ENCODE results near the gene RBBP9. TPM values are rescaled to one million over a fixed set of nuclear protein-coding genes. Genes with fewer than 3 reads are reported as not detected.
A peak's percentile ranks its signal among the peaks of the same experiment; 100 is the strongest.
"Not testable (repeated sequence)": the region's sequence is repeated elsewhere in the genome, so short reads cannot be mapped to it uniquely, and the experiment has no call there.

The RBBP9 gene
- total RNA-seq: 10 to 100 TPM in 1 of 2 donors, 1 to 10 TPM in 1; 7.5 to 10.5 TPM

DNA sequence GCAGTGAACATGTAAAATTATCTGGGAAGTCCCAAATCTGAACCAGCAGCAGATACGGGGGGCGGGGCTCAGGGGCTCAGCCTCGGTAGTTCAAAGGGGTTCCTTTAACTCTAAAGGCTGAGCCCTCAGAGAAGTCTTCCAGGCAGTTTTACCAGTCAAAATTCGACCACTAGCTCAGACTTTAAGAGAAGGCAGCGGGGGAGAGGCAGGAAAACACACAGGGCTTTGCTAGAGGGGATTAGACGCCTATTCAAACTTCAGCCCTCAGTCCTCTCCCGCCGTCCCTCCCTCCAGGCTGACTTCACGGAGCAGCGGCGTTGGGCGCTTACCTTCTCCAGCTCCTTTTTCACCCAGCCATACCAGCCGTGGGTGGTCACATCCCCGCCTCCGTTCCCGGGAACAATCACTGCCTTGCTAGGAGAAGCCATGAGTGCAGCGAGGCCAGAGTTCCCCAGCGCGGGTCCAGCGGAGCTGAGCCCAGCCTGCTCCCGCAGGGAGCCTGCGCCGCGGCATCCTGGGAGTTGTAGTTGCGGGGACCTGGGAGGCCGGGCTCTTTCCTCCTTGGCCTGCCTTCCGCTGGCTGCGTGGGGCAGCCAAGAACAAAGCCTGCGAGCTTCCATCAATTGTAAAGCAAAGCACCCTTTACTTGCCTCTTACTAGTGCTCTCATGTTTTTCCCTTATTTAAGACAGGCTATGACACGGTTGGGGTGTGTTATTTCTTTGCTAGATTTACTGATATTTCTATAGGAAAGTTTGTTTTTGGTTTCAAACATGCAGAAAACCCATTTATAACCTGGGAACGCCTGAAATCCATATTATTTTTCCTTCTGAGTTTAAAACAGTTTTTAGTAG, at the start of gene RBBP9:
RBBP9 (minus strand) TSS at position 486 of the 853 bp plus-strand sequence; CDS start at position 428, 58 bp downstream.
- Mint-ChIP-seq H3K4me3 (peak within 1 kb of the TSS; percentile 73), H3K36me3 (peaks cover 7% of the 10 kb centered on the region), H3K9me3 (no peaks in the 10 kb centered on the region), H3K27me3 (peaks cover 3 to 5% of the 10 kb centered on the region in 2 donors), H3K4me1 (ENCODE audit: low read depth in 2 of 2) (peaks cover 14 to 17% of the 10 kb centered on the region in 2 donors), H3K27ac (peak within 1 kb of the TSS; percentile 63 to 81)
- DNase-seq (ENCODE audit: low spot score) (peak; percentile 81), ATAC-seq (peak; percentile 96 to 100)

GRCh38 chr20:18545566-18545965, 48.5 kb upstream of the RBBP9 start:
- no peaks in the 10 kb centered on the region for H3K9me3 Mint-ChIP-seq
- H3K4me1 Mint-ChIP-seq (ENCODE audit: low read depth in 2 of 2): peaks cover 0 to 12% of the 10 kb centered on the region in 2 donors
- H3K36me3 Mint-ChIP-seq: peaks cover 27% of the 10 kb centered on the region
- DNase-seq (ENCODE audit: low spot score): no peak
- no peak overlapping the region for H3K4me3 Mint-ChIP-seq
- H3K27ac Mint-ChIP-seq: no peak overlapping the region
- H3K27me3 Mint-ChIP-seq: no peaks in the 10 kb centered on the region
- ATAC-seq: no peak

DNA sequence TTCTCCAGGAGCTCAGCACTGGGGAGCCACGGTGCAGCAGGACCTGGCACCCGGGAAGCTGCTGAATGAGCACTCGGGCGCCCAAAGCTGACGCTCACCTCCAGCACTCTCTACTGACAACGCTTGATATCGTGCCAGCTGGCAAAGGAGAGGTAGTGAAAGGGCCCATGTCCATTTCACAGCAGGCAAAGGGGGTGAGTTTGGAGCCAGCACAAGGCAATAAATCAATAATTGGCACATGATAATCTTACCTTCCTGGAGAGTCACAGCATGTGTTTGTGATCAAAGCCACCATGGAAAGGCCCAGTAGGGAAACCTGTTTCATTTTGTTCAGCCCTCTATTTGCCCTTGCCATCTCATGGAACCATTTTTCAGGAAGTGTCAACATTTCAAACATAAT, 46.9 kb upstream of the RBBP9 start:
- H3K27me3 Mint-ChIP-seq: no peaks in the 10 kb centered on the region
- peaks cover 0 to 17% of the 10 kb centered on the region in 2 donors for H3K4me1 Mint-ChIP-seq (ENCODE audit: low read depth in 2 of 2)
- no peaks in the 10 kb centered on the region for H3K9me3 Mint-ChIP-seq
- DNase-seq (ENCODE audit: low spot score) (no peak), ATAC-seq (no peak)
- H3K27ac Mint-ChIP-seq: no peak overlapping the region
- H3K36me3 Mint-ChIP-seq: peaks cover 34% of the 10 kb centered on the region
- H3K4me3 Mint-ChIP-seq: no peak overlapping the region

- Mint-ChIP-seq H3K27ac (no peak overlapping the region), H3K36me3 (peaks cover 29% of the 10 kb centered on the region), H3K9me3 (no peaks in the 10 kb centered on the region), H3K27me3 (no peaks in the 10 kb centered on the region), H3K4me1 (ENCODE audit: low read depth in 2 of 2) (peaks cover 0 to 17% of the 10 kb centered on the region in 2 donors), H3K4me3 (no peak overlapping the region)
- ATAC-seq (no peak), DNase-seq (ENCODE audit: low spot score) (no peak)
These were observed 46.2 kb upstream of the RBBP9 start for GRCh38 chr20:18543216-18543615.

DNA sequence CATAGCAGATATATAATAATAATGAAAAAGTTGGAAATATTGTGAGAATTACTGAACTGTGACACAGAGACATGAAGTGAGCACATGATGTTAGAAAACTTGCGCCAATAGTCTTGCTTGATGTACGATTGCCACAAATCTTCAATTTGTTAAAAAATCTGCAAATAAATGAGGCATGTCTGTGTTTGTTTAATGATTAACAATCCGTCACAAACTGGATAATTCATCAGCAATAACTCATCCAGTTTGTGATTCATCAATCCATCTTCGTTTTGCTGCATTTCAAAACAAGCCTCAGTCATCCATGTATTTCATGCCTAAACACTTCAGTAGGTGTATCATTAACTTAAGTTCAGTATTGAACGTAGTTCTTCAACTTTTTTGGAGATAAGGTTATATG, 44.7 kb upstream of the RBBP9 start:
- no peak for ATAC-seq
- DNase-seq (ENCODE audit: low spot score): no peak
- Mint-ChIP-seq H3K27ac (no peak overlapping the region), H3K27me3 (no peaks in the 10 kb centered on the region), H3K4me3 (no peak overlapping the region), H3K4me1 (ENCODE audit: low read depth in 2 of 2) (peaks cover 0 to 17% of the 10 kb centered on the region in 2 donors), H3K9me3 (no peaks in the 10 kb centered on the region), H3K36me3 (peaks cover 32% of the 10 kb centered on the region)

DNA sequence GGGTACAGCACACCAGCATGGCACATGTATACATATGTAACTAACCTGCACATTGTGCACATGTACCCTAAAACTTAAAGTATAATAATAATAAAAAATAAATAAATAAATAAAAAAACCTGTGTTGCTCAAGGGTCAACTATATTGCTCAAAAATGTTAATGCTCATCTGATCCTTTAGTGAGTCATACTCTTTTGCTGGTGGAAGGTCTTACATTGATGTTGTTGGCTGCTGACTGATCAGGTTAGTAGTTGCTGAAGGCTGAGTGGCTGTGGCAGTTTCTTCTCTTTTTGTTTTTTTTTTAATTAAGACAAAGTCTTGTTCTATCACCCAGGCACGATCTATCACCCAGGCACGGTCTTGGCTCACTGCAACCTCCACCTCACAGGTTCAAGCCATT, 40.6 kb upstream of the RBBP9 start:
- Mint-ChIP-seq H3K27ac (no peak overlapping the region), H3K4me1 (ENCODE audit: low read depth in 2 of 2) (peaks cover 0 to 8% of the 10 kb centered on the region in 2 donors), H3K9me3 (no peaks in the 10 kb centered on the region), H3K27me3 (no peaks in the 10 kb centered on the region), H3K36me3 (peaks cover 30% of the 10 kb centered on the region), H3K4me3 (no peak overlapping the region)
- no peak for DNase-seq (ENCODE audit: low spot score)
- ATAC-seq: no peak

DNA sequence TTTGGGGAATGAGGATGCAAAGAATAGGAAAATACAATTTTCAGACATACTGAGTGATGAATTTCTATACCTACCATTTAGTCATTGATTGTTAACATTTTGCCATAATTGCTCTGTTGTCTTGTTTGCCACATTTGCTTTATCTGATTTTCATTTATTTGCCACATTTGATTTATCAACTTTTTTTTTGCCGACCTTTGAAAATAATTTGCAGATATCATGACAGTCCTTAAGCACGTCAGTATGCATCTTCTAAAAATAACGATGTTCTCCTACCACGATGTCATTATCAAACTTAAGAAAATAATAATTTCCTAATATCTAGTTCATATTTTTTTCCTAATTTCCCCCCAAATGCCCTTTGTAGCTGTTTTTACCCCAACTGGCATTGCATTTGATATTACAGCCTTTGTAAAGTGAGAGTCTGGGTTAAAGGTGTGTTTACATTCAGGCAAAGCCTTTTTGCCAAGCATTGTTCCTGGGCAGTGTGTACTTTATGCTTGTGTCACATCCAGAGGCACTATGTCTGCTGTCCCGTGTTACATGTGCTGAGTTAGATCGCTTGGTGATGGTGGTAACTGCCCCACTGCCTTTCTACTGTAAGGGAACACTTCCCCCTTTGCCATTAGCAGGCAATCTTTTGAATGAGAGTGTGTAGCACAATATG, 37.1 kb upstream of the RBBP9 start:
- DNase-seq (ENCODE audit: low spot score): no peak
- peaks cover 0 to 4% of the 10 kb centered on the region in 2 donors for H3K4me1 Mint-ChIP-seq (ENCODE audit: low read depth in 2 of 2)
- H3K4me3 Mint-ChIP-seq: no peak overlapping the region
- no peaks in the 10 kb centered on the region for H3K9me3 Mint-ChIP-seq
- peaks cover 22% of the 10 kb centered on the region for H3K36me3 Mint-ChIP-seq
- H3K27ac Mint-ChIP-seq: no peak overlapping the region
- no peaks in the 10 kb centered on the region for H3K27me3 Mint-ChIP-seq
- no peak for ATAC-seq

GRCh38 chr20:18533491-18533890, 36.5 kb upstream of the RBBP9 start:
- no peak overlapping the region for H3K4me3 Mint-ChIP-seq
- no peak overlapping the region for H3K27ac Mint-ChIP-seq
- no peak for DNase-seq (ENCODE audit: low spot score)

GRCh38 chr20:18532626-18533025, 35.6 kb upstream of the RBBP9 start:
- no peak for DNase-seq (ENCODE audit: low spot score)
- H3K4me3 Mint-ChIP-seq: no peak overlapping the region
- H3K9me3 Mint-ChIP-seq: no peaks in the 10 kb centered on the region
- H3K36me3 Mint-ChIP-seq: peaks cover 32% of the 10 kb centered on the region
- peaks cover 0 to 10% of the 10 kb centered on the region in 2 donors for H3K4me1 Mint-ChIP-seq (ENCODE audit: low read depth in 2 of 2)
- no peak overlapping the region for H3K27ac Mint-ChIP-seq
- ATAC-seq: no peak
- no peaks in the 10 kb centered on the region for H3K27me3 Mint-ChIP-seq

More at GRCh38 chr20:18533491-18533890, 36.5 kb upstream of the RBBP9 start:
- Mint-ChIP-seq H3K4me1 (ENCODE audit: low read depth in 2 of 2) (peaks cover 0 to 9% of the 10 kb centered on the region in 2 donors), H3K9me3 (no peaks in the 10 kb centered on the region), H3K27me3 (no peaks in the 10 kb centered on the region), H3K36me3 (peaks cover 28% of the 10 kb centered on the region)
- ATAC-seq: no peak

GRCh38 chr20:18529041-18529440, 32.0 kb upstream of the RBBP9 start:
- no peak for ATAC-seq
- no peaks in the 10 kb centered on the region for H3K9me3 Mint-ChIP-seq
- no peaks in the 10 kb centered on the region for H3K27me3 Mint-ChIP-seq
- peaks cover 41% of the 10 kb centered on the region for H3K36me3 Mint-ChIP-seq
- no peak for DNase-seq (ENCODE audit: low spot score)
- H3K4me3 Mint-ChIP-seq: no peak overlapping the region
- no peak overlapping the region for H3K27ac Mint-ChIP-seq
- H3K4me1 Mint-ChIP-seq (ENCODE audit: low read depth in 2 of 2): peaks cover 0 to 13% of the 10 kb centered on the region in 2 donors

DNA sequence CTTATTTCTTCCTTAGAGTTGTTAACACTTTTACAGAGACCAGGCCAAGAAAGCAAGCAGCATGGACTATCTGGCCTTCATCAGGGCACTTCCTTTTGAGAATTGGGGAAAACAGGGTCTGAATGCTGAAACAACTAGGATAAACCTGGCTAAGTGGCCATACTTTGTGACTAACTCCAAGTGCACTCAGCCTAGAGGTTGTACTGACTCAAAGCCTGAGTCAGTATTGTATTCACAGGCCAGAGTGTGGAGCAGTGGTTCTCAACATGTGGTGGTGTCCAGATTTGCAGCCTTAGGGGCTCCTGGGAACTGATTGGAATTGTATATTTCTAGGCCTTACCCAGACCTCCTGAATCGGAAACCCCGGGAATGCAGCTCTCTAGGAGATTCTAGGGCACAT, 30.8 kb upstream of the RBBP9 start:
- Mint-ChIP-seq H3K27me3 (no peaks in the 10 kb centered on the region), H3K9me3 (no peaks in the 10 kb centered on the region), H3K27ac (no peak overlapping the region), H3K36me3 (peaks cover 37% of the 10 kb centered on the region), H3K4me1 (ENCODE audit: low read depth in 2 of 2) (peaks cover 0 to 13% of the 10 kb centered on the region in 2 donors), H3K4me3 (no peak overlapping the region)
- ATAC-seq: no peak
- no peak for DNase-seq (ENCODE audit: low spot score)

DNA sequence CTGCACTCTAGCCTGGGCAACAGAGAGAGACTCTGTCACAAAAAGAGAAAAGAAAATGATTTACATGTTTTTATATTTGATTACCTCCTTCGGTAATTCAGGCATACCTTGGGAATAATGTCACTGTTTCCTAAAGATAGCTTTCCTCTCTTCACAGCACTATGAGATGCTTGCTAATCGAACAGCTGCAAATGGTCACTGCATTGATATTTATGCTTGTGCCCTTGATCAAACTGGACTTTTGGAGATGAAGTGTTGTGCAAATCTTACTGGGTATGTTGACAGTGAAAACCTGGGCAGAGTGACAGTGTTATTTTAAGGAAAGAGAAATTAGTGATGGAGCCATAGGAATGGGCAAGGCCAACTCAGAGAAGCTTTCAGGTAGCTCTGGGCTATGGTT, 30.3 kb upstream of the RBBP9 start:
- Mint-ChIP-seq H3K4me3 (no peak overlapping the region), H3K27me3 (no peaks in the 10 kb centered on the region), H3K36me3 (peaks cover 37% of the 10 kb centered on the region), H3K4me1 (ENCODE audit: low read depth in 2 of 2) (peaks cover 0 to 13% of the 10 kb centered on the region in 2 donors), H3K9me3 (no peaks in the 10 kb centered on the region), H3K27ac (no peak overlapping the region)
- no peak for ATAC-seq
- DNase-seq (ENCODE audit: low spot score): no peak

- Mint-ChIP-seq H3K36me3 (peaks cover 37% of the 10 kb centered on the region), H3K4me1 (ENCODE audit: low read depth in 2 of 2) (peaks cover 0 to 13% of the 10 kb centered on the region in 2 donors)
- ATAC-seq; H3K9me3 Mint-ChIP-seq; H3K27ac Mint-ChIP-seq; DNase-seq (ENCODE audit: low spot score); H3K4me3 Mint-ChIP-seq; H3K27me3 Mint-ChIP-seq: not testable (repeated sequence)
These were observed 29.7 kb upstream of the RBBP9 start for GRCh38 chr20:18526761-18527160.

DNA sequence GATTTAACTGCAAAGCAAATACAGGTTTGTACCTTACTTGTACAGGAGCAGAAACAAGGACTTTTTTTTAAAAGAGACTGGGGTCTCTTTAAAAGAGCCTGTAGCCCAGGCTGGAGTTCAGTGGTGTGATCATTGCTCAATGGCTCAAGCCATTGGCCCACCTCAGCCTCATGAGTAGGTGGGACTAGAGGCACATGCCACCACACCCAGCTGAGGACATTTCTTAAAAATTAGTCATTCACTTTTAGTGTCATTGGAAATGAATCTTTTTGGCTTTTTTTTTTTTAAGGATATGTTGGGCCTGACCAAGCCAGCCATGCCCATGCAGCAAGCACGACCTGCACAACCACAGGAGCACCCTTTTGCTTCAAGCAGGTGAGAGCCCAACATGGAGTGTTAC, 27.6 kb upstream of the RBBP9 start:
- DNase-seq (ENCODE audit: low spot score): no peak
- Mint-ChIP-seq H3K27me3 (no peaks in the 10 kb centered on the region), H3K4me3 (no peak overlapping the region), H3K36me3 (peaks cover 37% of the 10 kb centered on the region), H3K9me3 (no peaks in the 10 kb centered on the region), H3K27ac (no peak overlapping the region), H3K4me1 (ENCODE audit: low read depth in 2 of 2) (peaks cover 0 to 13% of the 10 kb centered on the region in 2 donors)
- ATAC-seq: no peak

All from natural killer cell treated with Interleukin-12 subunit alpha and Interleukin-12 subunit beta and Interleukin-15 and Interleukin-18, amount 100 ng/mL, for 72 hours (primary cell).